IPS DF 4.7 (cell line): Measurements from ENCODE around the gene APEH.

ENCODE experiments used
- DNase-seq: peaks from one replicate; pipeline ENCODE4 v3.0.0-alpha.2; 2013; ENCODE audit warnings: low spot score; ENCODE audit errors: extremely low read depth

Gene APEH

GRCh38 chr3:49673715-49674496 lies at the start of gene APEH:
APEH (plus strand) TSS chr3:49674351; CDS start chr3:49674402, 51 bp downstream.
- DNase-seq: peak; percentile 83

- DNase-seq: no peak
Measured at GRCh38 chr3:49625071-49625470, 49.1 kb upstream of the APEH start.

GRCh38 chr3:49626101-49626581 lies 48.0 kb upstream of the APEH start:
- DNase-seq: no peak

GRCh38 chr3:49626796-49627195 lies 47.4 kb upstream of the APEH start:
- no peak for DNase-seq

GRCh38 chr3:49627634-49628033 lies 46.5 kb upstream of the APEH start:
- no peak for DNase-seq

- no peak for DNase-seq
Measured at GRCh38 chr3:49628249-49628648, 45.9 kb upstream of the APEH start.

GRCh38 chr3:49629451-49629850 lies 44.7 kb upstream of the APEH start:
- no peak for DNase-seq

- DNase-seq: no peak
Measured at GRCh38 chr3:49629866-49630265, 44.3 kb upstream of the APEH start.

- no peak for DNase-seq
Measured at GRCh38 chr3:49630784-49631183, 43.4 kb upstream of the APEH start.

- DNase-seq: no peak
Measured at GRCh38 chr3:49634736-49635135, 39.4 kb upstream of the APEH start.

- DNase-seq: no peak
Measured at GRCh38 chr3:49636883-49637609, 37.1 kb upstream of the APEH start.

- no peak for DNase-seq
Measured at GRCh38 chr3:49638445-49638844, 35.7 kb upstream of the APEH start.

- no peak for DNase-seq
Measured at GRCh38 chr3:49639551-49639950, 34.6 kb upstream of the APEH start.

- DNase-seq: no peak
Measured at GRCh38 chr3:49641292-49641691, 32.9 kb upstream of the APEH start.

- DNase-seq: no peak
Measured at GRCh38 chr3:49641921-49642707, 32.0 kb upstream of the APEH start.

- DNase-seq: no peak
Measured at GRCh38 chr3:49642708-49643145, 31.4 kb upstream of the APEH start.

- DNase-seq: no peak
Measured at GRCh38 chr3:49644684-49645083, 29.5 kb upstream of the APEH start.

- DNase-seq: no peak
Measured at GRCh38 chr3:49646236-49646635, 27.9 kb upstream of the APEH start.

GRCh38 chr3:49647741-49648140 lies 26.4 kb upstream of the APEH start:
- no peak for DNase-seq

- no peak for DNase-seq
Measured at GRCh38 chr3:49648354-49649019, 25.7 kb upstream of the APEH start.

- DNase-seq: no peak
Measured at GRCh38 chr3:49649576-49649975, 24.6 kb upstream of the APEH start.
